HL-60/S4 (cell line): ENCODE measurements around the gene PTPRN2.

Experiments
- in situ Hi-C: fragments of 300-500 bp; cut with MboI; formaldehyde crosslinking; loops from 2 replicates; pipeline ENCODE4 v1.14.3; 2022; ENCODE audit warnings: low sequenced_read_pairs

PTPRN2 gene

DNA sequence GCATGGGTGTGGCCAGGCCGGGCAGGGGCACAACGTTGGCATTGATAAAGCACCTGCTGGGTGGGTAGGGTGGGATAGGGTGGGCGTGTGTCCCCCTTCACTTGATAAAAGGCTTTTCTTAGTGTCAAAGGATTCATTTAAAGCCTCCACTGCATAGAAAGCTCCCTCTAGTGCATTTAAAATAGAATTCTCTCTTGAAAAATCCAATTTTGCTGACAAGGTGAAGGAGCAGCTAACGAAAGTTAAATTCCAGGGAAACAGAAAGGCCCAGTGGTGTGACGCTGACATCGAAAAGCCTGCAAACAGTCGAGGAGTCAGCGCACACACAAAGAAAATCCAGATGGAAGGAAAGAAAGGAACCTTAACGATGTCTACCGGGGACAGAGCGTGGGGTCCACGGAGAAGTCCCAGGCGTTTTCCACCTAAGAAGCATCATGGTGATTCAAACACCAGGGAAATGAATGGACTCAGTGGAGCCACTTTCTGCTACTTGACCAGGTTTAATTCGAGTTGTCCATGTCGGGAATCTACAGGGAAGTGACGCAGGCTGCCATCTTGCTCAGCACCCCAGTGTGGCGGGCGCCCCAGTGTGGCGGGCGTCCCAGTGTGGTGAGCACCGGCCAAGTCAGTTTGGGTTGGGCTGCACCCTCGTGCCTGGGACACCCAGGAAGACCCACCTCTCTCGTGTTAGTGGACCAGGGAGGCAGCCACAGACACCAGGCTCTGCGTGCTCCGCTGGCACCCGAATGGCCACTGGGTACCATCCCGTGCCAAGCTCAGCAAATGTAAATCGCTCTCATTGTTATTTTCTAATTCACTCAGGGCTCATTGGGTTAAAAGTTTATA lies 1033.0 kb downstream of the PTPRN2 start:
- in situ Hi-C loops = no loop called here

DNA sequence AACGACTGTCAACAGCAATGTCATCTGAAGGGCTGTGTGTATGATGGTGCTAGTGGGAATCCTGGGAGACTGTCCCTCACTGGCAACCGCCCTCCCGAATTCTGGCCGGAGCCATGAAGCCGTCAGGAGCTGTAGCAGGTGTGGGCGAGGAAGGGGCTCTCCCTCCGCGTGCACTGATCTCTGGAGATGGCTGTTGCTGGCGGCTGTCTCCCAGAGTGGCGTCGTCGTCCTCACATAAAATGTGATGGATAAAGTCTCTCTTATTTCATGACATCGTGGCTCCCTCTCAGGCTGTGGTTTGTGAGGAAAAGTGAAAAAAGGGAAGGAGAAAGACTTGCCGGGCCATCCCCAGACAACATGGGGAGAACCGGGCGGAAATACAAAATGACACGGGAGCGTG lies 1034.4 kb downstream of the PTPRN2 start:
- in situ Hi-C loops = no loop called here

DNA sequence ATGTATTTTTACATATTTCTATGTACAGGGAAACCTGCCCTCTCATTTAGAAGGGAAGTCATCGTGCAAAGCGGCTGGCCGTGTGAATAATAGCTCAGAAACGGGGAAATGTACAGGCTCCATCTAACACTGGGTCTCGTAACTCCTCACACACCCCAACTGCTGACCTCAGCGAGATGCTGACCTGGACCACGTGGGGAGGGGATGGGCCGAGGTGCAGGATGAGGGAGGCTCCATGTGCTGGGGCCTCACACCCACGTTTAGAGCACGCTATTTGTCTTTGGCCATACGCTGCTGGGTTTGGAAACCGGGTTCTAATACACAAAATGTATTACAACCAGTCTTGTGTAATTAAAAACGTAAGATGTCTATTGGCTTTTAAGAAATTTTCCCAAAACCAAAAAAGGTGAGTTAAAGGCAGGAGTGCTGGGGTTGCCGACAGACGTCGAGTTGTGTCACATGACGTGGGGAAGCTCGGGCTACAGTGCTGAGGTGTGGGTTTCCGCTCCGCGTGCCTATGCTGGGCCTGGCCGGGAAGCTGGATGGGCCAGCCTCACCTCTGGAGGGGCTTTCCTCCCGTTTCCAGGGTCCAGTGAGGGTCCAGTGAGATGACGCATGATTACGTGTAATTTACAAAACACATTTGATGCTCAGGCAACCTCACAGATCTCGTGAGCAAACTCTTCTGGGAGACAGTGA lies 1035.2 kb downstream of the PTPRN2 start:
- in situ Hi-C loops = no loop called here

DNA sequence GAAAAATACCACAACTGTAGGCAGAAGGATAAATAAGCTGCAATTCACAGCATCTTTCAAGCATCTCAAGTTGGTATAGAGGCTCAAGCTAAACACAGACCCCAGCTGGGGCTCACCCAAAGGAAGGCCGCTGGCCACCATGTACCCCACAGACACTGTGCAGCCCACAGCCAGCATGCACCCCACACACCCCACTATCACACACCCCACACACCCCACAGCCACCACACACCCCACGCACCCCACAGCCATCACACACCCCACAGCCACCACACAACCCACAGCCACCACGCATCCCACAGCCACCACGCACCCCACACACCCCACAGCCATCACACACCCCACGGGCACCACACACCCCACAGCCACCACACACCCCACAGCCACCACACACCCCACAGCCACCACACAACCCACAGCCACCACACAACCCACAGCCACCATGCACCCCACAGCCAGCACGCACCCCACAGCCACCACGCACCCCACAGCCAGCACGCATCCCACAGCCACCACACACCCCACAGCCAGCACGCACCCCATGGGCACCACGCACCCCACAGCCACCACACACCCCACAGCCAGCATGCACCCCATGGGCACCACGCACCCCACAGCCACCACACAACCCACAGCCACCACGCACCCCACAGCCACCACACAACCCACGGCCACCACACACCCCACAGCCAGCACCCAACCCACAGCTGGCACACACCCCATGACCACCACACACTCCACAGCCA lies 1036.1 kb downstream of the PTPRN2 start:
- in situ Hi-C loops = no loop called here

DNA sequence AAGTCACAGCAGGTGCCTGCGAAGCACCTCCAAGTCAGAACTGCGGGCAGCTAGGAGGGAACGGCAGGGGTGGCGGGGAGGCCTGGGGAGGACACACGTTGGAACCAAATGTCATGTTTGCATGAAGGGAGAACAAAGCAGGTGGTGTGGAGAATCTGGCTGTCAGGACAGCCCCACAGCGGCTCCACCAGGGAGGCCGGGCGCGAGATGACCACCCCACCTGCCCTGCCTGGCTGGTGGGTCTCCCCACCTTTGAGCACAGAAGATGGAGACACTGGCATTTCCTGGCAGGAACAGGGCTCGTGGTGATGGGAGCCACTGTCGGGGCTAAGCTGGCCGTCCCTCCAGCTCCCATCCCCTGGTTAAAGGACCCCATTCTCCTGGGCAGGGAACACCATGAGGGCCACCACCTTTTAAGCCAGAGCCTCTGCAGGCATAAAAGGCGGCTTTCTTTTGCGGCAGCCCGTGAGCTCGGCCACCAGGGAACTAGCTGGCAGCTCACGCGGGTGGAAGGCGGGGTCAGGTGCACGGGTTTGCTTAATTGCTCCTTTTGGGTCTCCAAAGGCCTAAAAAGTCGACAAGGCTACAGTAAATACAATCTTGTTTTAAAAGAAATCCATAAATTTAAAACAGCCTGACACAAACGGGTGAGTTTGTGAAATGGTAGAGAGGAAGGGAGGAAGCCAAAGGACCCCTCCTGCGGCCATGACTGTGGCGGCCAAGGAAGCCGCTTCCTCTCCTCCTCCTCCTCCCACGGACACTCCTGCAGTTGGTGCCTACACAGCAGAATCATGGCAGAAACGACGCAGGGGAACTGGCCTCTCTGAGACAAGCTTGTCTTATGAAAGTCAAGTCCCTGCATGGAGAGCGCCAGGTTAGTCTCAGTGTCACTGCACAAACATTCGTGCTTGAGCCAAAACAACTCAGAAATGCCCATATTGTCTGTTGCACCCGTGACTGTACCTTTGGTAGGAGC lies 1037.0 kb downstream of the PTPRN2 start:
- in situ Hi-C loops = no loop called here

DNA sequence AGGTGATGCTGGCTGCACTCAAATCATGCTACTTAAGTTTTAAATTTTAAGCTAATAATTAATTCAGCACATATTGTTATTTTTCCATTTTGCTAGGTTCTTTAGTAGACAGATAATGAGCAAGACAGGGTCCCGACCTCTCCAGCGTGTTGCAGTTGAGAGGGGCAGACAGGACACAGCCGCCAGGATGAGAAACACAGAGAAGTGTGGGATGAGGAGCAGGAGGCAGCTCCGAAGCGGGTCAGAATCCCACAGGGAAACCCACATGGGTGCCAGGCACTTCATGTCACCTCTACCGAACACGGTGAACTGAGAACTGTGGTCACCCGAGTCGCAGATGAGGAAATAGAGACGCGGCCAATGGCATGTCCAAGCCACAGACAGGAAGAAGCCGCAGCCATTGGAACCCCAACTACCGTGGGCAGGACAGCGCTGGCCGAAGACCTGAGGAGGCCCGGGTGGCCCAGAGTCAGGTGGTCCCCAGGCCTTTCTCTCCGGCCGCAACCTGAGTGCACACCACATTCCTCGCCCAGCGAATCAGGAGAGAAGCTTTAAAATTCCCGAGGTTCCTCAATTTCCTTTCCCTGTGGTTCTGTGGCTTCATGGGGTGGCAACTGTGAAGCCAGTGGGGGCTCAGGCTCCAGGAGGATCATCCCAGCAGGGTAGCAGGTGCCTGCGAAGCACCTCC lies 1037.9 kb downstream of the PTPRN2 start:
- in situ Hi-C loops = no loop called here

DNA sequence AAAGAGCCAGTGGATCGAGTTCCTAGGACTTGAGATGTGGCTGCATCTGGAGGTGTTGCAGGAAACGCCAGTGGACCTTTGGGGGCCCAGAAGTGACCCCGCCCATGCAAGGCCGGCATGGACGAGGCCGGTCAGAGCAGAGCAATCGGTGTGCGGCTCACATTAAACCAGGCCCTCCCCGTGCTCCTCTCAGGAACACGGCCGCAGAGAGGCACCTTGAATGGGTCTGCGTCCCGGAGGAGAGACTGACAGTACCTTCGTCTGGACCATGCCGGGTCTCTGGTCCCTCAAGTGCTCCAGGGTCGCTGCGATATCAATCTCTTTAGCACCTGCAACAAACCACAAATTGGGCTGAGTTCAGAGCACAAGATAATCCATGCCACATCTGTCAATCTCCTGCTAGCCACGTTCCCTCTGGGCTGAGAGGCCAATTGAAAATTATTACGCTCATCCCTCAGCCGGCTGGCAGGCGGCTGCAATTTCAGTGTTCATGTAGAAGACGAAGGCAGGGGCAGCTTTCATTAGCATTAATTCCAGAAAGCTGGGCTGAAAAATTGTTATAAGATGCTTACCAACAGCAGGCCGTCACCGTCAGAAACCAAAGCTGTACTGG lies 1038.8 kb downstream of the PTPRN2 start:
- in situ Hi-C loops = no loop called here

DNA sequence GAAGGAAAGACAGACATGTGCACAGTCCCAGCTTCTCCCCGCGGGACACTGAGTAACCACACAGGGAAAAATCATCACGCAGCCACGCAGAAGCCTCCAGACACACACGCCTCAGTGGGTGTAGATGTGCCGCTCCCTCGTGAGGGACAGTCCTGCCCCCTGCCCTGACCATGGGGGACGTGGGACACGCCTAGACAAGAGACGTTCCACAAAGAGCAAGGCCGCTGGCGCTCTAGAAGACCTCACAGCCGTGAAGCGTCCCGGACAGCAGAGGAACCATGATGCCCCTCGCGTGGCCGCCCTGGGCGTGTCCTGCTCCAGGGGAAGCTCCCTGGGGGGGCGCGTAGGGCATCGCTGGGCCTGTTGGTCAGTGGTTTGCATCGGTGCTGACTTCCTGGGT lies 1040.0 kb downstream of the PTPRN2 start:
- in situ Hi-C loops = no loop called here

DNA sequence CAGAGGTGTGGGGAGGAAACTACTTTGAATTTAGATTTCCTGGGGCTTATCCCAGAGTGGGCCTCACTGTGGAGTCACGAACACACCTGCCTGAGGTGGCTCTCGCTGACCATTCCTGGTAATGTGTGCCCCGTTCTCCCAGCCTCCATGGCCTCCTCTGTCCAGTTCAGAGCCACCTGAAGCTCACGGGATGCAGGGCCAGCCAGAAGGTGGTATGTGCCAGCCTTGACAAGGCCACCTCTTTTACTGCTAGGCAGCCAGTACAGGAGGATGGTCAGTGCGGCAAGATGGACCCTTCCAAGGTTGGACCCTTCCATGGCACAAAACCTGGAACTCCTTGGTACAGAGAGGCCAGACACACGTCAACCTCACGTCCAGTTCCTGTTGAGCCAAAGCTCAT lies 1040.5 kb downstream of the PTPRN2 start:
- in situ Hi-C loops = no loop called here

DNA sequence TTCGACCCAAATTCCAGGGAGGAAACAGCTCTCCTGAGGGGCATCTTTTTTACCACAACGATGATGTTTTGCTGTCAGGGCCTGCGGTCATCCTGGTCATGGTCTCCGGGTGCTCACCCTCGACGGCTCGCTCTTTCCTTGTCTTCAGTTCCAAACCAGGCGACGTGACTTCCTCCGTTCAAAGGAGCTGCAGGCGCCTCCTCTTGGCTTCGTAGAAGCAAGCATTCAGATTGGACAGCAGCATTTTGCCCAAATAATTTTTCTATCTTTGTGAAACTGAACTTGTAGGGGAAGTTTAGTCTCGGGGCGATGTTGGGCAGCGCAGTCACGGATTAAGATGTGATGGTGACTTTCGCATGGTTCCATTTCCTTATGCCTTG lies 1042.0 kb downstream of the PTPRN2 start:
- in situ Hi-C loops = no loop called here

DNA sequence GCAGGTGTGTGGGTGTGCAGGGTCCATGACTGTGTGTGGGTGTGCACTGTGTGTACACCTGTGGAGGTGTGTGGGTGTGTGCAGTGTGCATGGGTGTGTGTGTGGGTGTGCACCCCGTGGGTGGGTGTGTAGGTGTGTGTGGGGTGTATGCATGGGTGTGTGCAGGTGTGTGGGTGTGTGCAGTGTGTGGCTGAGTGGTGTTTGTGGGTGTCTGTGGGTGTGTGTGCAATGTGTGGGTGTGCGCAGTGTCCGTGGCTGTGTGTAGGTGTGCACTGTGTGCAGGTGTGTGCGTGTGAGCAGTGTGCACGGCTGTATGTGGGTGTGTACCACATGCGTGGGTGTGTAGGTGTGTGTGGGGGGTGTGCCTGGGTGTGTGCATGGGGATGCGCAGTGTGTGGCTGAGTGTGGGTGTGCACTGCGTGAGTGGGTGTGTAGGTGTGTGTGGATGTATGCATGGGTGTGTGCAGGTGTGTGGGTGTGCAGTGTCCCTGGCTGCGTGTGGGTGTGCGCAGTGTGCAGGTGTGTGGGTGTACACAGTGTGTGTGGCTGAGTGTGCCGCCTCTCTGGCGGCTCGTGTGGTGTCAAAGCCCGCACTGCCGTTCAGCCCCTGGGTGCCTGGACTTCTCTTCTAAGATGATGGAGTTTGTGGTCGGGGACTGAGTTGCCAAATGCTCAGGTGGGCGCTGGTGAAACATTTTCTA lies 1042.5 kb downstream of the PTPRN2 start:
- in situ Hi-C loops = no loop called here

DNA sequence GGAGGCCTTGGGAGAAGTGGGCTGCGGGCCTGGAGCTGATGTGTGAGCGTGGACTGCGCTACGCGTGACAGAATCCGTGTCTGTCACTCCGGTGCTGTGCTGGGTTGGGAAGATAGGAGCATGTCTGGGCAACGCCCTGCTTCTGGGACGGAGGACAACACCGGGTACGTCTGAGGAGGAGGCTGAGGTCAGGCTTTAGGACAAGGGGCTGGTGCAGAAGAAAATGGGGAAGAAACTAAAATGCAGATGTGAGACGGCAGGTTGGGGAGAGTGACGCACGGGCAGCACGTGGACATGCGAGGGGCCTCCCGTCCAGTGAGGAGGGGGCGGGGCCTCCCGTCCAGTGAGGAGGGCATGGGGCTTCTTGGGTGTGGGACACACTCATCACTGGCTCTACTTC lies 1043.4 kb downstream of the PTPRN2 start:
- in situ Hi-C loops = no loop called here

DNA sequence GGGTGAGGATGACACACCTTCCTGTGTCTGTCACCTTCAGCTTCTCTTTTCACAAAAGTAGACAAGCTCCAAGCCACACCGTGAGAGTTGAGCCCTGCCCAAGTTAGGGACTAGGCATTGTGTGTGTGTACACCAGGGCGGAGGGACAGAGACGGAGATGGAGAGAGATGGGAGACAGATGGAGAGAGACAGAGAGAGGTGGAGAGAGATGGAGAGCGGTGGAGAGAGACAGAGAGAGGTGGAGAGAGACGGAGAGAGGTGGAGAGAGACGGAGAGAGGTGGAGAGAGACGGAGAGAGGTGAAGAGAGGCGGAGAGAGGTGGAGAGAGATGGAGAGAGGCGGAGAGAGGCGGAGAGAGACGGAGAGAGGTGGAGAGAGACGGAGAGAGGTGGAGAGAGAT lies 1043.8 kb downstream of the PTPRN2 start:
- in situ Hi-C loops = no loop called here

DNA sequence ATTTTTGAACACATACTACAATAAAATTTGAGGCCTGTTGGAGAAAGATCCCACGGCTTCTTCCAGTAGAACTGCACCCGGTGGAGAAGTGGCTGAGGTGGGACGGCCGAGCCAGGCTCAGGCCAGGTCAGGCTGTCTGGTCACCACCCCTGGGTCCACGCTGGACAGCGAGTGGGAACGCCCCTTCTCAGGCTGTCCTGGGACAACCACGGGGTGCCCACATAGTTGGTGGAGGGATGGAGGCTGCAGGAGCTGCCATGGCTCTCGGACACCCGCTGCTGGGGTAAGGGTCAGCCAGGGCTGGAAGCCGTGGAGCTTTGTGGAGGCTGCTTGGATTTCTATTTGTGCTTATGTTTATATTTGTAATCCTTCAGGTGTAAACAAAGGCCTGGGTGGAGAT lies 1044.3 kb downstream of the PTPRN2 start:
- in situ Hi-C loops = no loop called here

DNA sequence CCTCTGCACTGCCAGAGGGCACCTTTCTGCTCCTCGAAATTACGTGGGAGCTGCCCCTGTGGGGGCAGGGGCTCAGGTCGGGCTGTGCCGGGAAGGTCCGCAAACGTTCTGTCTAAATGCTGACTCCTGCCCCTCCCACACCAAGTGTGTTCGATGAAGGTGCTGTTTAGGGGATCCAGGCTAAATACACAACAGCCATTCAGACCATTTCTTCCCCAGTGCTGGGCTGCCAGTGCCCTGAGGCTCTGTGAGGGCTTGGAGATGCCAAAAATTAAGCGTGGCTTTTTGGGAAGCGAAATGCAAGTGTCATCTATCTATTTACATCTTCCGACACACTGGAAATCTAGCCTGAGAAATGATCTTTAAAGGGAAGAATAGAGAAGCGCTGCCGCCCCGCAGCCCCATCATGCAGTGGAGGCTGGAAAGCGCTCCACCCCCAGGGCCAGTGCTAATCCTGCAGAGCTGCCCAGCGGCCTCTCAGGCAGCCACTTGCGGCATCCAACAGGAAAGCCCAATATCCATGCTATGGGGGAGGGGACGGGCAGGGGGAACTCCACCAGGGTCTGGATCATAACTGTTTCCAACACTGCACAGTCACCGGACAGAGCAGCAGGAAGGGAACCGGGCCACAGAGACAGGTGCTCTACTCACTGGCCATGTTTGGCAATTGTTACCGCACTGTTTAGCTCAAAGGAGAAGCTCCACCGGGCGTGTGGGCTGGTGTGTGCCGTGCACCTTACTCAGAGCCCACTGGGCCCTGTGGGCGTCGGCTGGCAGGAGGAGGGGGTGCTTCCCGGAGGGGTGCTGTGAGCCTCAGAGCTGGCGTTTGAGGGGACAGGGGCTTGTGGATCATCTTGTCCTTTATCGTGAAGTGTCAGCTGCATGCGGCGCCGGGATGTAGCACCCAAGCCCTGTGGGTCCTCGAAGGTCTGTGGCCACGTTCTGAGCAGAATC lies 1045.3 kb downstream of the PTPRN2 start:
- in situ Hi-C loops = no loop called here

DNA sequence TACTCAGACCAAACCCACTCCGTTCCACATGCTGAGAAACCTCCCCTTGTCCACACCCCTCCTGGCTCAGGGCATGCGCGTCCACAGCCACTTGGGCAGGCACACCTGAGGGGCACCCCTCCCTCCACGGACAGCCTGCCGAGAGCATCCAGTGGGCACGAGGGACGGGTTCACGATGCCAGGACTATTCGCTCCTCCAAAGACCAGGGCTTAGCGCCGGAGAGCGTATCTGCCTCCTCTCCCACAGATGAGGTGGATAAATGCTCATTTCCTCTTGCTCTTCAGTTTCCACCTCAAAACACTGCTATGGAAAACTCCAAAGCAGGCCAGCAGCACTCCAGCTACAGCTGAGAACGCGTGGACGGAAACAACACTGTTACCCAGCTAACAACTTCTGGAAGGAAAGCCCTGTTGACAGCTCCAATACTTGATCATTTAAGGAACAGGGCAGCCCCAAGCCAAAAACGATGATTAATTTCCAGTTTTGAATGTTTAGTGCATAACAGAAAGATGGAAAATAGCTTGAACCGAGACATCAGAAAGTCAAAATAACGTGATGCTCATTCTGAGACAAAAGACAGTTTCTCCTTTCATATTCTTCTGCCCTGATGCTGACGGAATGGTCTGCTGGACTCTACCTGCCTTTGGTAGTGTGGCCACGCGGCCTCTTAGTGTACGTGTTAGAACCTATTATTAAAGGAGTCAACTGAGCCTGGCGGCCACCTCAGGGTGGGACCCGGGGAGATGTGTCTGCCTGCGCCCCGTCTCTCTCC lies 1046.1 kb downstream of the PTPRN2 start:
- in situ Hi-C loops = no loop called here

DNA sequence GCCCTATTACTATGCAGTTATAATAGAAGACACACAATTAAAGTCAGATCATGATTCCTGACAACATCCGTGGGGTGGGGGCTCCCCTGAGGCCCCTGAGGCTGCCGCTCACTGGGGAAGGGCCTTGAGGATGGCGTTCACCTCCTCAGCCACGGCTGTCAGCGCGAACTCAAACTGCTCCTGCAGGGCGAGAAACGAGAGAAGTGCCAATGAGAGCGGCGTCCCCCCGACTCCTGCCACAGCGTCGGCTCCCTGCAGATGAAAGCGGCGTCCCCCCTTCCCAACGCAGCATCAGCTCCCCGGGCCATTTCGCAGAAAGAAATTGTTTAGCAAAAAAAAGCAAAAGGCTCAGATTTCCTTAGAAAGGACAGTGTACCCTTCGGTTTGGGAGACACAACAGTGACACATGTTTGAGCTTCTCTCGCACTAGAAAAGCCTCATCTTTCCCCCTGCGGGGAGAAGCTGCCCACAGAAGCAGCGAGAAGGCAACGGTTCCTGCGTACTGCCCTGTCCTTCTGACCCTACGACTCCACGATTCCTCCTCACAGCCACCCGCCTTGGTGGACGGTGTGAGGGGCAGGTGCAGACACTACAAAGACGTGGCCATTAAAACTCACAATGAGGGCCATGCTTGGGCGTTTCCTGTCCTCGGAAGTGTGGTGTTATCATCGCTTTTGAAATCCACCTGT lies 1046.9 kb downstream of the PTPRN2 start:
- in situ Hi-C loops = no loop called here
